Stimulated activated CD4-positive, alpha-beta T cell treated with anti-CD3 and anti-CD28 coated beads, TNF-alpha, amount 100 ng/mL, for 1 hour (primary cell): ENCODE results near the gene STARD5.
A peak's percentile ranks its signal among the peaks of the same experiment; 100 is the strongest.

Experiments
- DNase-seq, 3 donors: peaks; one replicate each; pipeline ENCODE4 v3.0.0-alpha.2; 2020; ENCODE audit warnings: low read depth in 3 of 3, low spot score in 1 of 3

The STARD5 gene

DNA sequence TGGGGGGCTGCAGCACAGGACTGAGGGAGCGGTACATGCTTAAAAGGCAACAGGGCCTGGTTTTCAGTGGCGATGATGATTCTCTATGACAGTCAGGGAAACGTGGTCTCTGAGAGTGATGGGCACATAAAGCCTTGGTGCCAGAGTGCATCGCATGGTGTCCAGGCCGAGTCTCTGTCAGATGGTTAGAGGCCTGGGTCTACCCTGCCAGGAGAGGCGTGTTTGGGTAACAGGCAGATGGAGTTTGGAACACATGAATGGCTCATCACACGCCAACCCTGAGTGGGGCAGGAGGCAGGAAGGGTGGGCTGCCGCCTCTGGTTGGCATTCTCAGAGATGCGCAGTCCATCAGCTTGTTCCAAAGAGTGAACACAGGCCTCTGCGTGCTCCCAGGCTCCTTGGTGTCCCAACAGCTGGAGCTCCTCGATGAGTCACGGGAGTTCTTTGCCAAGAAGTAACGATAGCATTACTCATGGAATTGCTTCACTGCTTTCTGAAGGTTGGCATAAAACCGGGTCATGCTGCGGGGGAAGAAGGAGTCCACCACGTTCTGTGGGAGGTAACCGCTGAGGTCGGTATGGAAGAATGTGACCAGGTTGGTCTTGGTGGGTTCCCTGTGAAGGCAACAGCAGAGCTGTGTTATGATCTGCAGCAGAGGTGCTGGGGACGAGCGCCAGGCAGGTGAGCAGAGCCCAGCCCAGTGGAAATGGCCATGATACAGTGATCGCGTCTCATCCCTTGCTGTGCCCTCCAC, 11.0 kb downstream of the STARD5 start:
- no peak for DNase-seq

- DNase-seq, result no peak
Measured at GRCh38 chr15:81311752-81312464, 12.0 kb downstream of the STARD5 start.

GRCh38 chr15:81310480-81310879, 13.5 kb downstream of the STARD5 start:
- no peak for DNase-seq

DNA sequence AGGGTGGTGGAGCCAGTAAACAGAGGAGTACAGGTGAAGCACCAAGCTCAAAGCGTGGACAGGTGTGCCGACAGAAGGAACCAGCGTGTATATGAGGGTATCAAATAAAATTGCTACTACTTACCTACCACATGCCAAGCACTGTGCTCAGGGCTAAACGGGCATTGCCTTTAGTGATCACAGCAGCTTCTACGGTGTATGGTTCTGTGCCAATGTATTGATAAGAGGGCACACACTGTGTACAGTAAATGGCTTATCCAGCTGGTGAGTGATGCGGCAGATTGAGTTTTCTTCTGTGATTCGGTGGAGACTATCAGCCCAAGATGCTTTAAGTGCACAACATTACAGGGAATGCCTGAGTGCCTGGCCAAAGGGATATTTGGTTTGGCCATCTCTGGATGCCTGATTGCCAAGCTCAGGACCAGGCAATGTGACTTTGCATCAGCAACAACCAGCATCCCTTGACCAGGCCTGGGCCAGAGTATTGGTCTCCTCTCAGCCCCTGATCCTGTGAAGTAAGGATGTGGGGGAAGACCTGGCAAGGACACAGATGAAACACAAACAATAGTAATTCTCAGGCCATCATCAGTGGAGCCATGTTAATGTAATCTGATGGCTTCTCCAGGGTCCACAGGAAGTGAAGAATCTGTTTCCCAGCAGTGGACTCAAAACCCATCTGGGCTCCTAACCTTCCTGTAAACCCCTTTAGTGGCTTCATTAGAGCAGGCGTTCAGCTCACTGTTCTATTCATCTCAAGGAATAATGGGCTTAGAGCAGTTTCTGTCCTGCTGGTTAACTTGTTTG, 14.1 kb downstream of the STARD5 start:
- no peak for DNase-seq

DNA sequence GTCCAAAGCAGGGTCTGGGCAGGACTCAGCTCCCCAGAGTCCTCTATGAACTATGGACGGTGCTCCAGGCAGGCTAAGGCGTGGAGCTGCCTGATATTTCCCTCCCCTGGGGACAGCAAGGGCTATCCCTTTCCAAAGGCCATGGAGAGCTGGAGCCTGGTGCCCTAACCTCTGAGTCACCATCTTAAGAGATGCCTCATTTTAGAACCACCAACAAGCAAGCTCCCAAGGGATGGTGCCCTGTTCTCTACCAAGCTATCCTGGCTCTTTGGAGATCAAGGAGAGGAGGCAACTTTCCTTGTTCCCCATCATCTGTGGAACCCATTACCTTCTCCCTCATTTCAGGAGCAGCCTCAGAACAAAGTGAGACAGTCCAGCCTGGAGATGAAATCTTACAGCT, 15.7 kb downstream of the STARD5 start:
- DNase-seq, result no peak

DNA sequence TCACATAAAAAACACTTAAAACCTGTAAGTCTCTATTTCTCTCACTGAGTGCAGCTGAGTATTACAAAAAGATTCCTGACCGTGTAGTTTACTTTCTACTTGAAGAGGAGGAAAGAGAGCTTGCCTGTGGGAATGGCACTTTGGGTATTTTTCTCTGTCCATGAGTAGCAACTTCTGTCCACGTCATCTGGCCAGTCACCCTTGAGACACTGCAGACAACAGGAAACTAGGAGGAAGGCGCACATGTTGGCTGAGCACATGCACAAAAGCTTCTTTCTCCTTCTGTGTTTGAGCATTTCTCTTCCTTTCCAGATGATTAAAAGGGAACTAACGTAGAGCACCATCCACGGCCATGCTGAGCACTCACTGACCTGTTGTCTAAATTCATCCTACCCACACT, 19.7 kb downstream of the STARD5 start:
- no peak for DNase-seq

DNA sequence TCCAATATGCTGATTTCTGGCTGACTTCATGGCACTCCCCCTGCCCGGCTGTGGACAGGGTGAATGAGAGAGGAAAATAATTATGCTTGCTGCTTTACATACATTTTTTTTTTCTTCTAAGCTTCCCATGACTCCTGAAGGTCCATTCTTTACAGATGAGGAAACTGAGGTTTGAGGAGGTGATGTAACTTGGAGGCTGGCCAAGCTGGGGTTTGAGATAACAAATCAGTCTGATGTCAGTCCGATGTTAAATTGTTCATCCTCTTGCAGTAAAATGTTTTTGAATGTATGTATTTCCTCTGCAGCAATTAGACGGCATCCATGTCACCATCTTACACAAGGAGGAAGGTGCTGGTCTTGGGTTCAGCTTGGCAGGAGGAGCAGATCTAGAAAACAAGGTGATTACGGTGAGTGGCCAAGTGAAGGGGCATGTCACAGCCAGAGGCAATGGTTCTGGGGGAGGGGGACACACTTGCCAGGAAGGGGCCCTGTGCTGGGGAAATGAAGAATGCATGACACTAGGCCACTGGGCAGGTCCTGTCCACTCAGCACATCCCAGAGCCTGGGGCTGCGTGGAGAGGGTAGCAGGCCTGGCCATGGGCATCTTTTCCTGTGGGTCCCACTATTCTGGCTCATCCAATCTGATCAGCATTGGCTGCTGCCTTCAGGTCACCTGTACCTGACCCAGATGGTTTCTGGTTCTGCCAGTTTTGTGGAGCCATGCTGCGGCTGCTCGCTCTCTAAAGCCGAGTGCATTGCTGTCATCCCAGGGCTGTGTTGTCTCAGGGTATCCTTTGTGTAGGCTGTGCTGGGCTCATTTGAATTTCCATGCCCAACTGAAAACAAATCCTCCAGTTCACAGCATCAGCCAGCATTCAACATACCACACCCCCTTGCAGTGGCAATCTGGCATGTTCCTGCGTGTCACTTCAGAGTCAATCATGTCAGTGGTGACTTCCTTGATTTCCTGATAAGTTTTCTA, 20.4 kb downstream of the STARD5 start:
- no peak for DNase-seq

- no peak for DNase-seq
Measured at GRCh38 chr15:81302701-81303109, 21.2 kb downstream of the STARD5 start.

- no peak for DNase-seq
Measured at GRCh38 chr15:81301815-81302399, 22.0 kb downstream of the STARD5 start.

GRCh38 chr15:81301385-81301784, 22.6 kb downstream of the STARD5 start:
- no peak for DNase-seq

DNA sequence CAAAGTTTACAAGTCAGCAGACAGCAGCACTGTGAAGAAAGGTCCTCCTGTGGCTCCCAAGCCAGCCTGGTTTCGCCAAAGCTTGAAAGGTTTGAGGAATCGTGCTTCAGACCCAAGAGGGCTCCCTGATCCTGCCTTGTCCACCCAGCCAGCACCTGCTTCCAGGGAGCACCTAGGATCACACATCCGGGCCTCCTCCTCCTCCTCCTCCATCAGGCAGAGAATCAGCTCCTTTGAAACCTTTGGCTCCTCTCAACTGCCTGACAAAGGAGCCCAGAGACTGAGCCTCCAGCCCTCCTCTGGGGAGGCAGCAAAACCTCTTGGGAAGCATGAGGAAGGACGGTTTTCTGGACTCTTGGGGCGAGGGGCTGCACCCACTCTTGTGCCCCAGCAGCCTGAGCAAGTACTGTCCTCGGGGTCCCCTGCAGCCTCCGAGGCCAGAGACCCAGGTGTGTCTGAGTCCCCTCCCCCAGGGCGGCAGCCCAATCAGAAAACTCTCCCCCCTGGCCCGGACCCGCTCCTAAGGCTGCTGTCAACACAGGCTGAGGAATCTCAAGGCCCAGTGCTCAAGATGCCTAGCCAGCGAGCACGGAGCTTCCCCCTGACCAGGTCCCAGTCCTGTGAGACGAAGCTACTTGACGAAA, 24.2 kb downstream of the STARD5 start:
- DNase-seq, result no peak

DNA sequence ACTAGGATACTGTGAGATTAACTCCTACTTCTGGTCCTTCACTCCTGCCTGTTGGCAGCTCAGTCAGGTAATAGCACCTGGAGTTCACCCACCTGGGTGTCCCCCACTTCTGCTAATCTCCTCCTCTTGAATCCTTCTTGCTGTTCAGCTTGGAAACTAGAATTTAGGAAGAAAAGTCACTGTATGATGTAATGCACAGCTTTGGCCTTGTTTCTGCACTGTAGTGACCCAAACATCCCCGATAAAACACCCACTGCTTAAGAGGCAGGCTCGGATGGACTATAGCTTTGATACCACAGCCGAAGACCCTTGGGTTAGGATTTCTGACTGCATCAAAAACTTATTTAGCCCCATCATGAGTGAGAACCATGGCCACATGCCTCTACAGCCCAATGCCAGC, 24.8 kb downstream of the STARD5 start:
- DNase-seq, result no peak

DNA sequence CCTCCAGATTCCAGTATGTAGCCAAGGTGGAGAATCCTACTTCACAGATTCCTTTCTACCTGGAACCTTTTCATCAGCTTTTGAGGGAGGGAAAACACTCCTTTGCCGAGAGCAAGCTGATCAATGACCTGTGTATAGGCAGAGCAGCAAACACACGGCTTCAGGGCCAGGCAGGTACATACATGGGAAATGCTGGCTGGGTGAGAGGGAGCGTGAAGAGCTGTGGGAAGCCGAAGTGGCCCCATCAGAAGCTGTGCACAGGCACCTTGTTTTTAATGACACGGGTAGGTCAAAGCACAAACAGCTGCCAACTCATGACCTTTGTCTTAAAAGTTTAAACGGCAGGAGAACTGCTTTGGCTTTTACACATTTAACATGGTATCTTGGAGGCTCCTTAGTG, 25.3 kb downstream of the STARD5 start:
- no peak for DNase-seq

DNA sequence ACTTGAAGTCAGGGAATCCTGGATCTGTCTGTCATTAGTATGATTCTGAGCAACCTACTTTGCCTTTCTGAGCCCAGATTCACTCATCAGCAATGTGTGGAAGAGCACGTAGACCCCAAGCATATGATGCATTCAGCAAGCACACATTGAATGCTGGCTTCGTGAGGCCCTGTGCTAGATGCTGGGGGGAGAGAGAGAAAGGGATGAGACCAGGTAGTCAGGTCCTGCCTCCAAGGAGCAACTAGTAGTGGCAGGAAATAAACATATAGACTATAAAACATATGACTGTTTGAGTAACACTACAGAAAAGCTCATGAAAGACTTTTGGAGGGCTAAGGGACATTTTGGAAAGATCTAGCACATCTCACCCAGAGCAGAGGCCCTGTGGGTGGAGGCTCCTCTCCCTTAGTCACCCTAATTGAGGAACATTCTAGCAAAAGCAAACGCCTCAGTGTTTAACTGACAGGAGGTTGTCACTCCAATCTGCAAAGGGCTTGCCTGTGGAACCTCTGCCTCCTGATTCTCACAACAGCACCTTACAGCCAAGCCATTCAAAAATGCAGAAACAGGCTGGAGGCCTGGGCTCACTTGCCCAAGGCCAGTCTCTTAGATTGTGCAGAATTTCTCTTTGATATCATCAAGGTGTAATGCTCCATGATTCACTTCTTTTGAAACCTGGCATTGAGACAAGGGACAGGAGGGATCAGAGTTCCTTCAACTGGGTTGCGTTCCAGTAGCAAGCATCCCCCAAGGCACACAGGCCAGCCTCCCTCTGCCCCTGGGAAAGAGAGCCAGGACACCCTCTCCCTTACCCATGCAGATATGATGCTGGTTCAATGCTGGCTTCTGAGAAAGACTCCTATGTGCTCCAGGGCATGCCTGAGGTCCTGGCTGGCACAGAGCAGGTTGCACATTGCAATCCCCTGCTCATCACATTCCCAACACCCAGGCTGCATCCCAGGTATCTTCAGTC, 26.1 kb downstream of the STARD5 start:
- DNase-seq, result no peak

- no peak for DNase-seq
Measured at GRCh38 chr15:81297147-81297572, 26.8 kb downstream of the STARD5 start.

GRCh38 chr15:81296673-81297072, 27.3 kb downstream of the STARD5 start:
- peak in 2 of 3 donors; percentile 22 to 47 for DNase-seq

GRCh38 chr15:81296186-81296585, 27.8 kb downstream of the STARD5 start:
- no peak for DNase-seq

- no peak for DNase-seq
Measured at GRCh38 chr15:81295486-81296121, 28.3 kb downstream of the STARD5 start.
